ENCODE results near the gene ALB.

Gene ALB

DNA sequence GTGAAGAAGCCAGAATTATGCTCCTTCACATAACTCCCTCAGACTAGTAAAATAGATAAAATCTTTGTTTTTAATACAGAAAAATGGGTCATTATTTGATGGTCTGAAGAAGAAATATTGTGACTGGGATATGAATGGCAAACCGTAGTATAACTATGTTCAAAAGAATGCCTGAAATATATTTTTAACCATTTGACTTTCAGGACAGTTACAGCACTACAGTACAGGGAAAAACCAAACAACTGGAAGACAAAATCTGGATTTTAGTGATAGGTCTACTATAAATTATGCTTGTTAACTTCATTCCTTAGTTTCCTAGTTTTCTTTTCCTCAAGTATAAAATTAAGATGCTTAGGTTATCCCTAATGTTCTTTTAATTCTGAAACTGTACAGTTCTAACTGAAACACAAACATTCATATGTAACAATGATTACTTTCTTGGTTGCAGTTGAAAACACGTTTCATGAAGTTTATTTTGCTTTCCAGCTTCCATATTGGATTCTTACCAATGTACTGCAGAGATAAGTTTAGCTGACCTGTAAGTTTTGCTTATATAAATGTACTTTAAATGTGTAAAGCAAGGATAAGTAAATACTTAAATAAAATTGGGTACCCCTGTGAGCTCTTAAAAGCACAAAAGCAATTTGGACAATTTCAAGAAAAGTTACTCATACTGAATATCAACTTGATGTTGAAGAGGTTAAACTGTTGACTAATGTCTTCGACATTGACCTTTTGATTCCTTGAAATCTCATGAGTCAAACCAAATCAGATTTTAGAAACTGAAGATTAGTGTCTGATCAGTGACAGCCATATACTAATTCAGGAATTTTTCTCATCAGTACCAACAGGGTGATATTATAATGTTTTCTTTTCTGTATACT lies 32.8 kb downstream of the ALB start:
- Histone ChIP-seq H3K27me3 (no peaks in the 10 kb centered on the region), H3K9me3 (replicated peaks in 1 of 11) (no peaks in the 10 kb centered on the region), H3K9ac (no peak overlapping the region), H3K4me2 (no peak overlapping the region), H3K27ac (no peak overlapping the region), H4K20me1 (no peaks in the 10 kb centered on the region), H3K4me3 (no peak overlapping the region), H3K4me1 (no peaks in the 10 kb centered on the region), H3K36me3 (no peaks in the 10 kb centered on the region)
- no peak for TF ChIP-seq Cebpa-rat (IDR thresholded peaks at IDR 0.05)

DNA sequence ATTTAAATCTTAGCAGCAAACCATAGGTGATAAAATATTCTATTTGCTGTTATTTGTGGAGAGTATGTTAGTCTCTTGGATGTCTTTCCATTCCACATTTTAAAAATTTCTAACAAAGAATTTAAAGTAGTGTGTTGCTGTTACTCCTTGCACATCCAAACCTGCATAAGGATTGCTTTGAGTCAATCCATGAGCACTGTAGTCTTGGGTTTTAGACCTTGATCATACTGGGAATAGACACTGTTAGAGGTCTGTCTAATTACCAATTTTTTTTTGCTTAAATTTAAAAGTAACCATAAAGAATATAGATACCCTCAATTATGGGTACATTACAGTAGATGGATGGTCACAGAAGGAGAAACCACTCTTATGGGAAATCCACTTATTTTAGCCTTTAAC lies 33.5 kb downstream of the ALB start:
- H3K27ac ChIP-seq = no peak overlapping the region
- TF ChIP-seq Cebpa-rat (IDR thresholded peaks at IDR 0.05) = no peak
- H4K20me1 ChIP-seq = no peaks in the 10 kb centered on the region
- H3K9me3 ChIP-seq (replicated peaks in 1 of 11) = no peaks in the 10 kb centered on the region
- H3K4me1 ChIP-seq = no peaks in the 10 kb centered on the region
- no peak overlapping the region for H3K4me2 ChIP-seq
- H3K36me3 ChIP-seq = no peaks in the 10 kb centered on the region
- H3K4me3 ChIP-seq = no peak overlapping the region
- no peaks in the 10 kb centered on the region for H3K27me3 ChIP-seq
- no peak overlapping the region for H3K9ac ChIP-seq

DNA sequence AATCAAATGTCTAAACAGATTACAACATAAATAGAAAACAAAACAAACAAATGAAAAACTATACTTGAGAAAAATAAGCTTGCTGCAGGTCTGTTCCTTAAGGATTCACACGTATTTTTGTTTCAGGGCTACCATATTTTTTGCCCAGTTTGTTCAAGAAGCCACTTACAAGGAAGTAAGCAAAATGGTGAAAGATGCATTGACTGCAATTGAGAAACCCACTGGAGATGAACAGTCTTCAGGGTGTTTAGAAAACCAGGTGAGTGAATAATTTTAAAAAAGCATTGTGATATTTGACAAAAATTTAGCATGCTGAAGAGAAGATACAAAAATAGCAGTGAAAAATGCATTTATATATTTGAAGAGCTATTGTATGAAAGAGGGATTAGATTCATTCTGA lies 34.0 kb downstream of the ALB start:
- Histone ChIP-seq H3K27me3 (no peaks in the 10 kb centered on the region), H3K27ac (no peak overlapping the region), H3K9ac (no peak overlapping the region), H4K20me1 (no peaks in the 10 kb centered on the region), H3K4me3 (no peak overlapping the region), H3K9me3 (replicated peaks in 1 of 11) (no peaks in the 10 kb centered on the region), H3K4me1 (no peaks in the 10 kb centered on the region), H3K36me3 (no peaks in the 10 kb centered on the region), H3K4me2 (no peak overlapping the region)
- TF ChIP-seq Cebpa-rat (IDR thresholded peaks at IDR 0.05) = no peak

DNA sequence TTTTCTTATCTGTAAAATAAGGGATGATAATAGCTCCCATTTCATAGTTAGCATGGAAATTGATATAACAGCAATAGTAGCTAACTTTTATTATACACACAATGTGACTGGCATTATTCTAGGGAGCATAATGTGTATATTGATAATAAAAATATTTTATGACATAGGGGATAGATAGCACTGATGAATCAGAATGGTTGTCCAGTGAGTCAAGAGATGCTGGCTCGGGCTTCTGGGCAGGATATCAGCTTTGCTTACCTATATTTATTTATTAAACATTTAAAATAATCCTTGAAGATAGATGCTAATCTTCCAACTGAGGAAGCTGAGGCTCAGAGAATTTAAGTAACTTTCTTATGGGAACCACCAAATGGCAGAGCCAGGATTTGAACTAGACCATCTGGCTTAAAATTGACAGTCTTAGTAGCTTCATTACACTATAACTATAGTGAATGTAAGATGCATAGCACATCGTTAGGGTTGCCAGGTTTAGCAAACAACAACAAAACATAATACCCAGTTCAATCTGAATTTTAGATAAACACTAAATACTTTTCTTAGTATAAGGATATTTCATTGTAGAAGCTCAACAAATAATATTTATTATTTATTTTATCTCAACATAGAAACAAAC lies 34.6 kb downstream of the ALB start:
- no peaks in the 10 kb centered on the region for H3K36me3 ChIP-seq
- TF ChIP-seq Cebpa-rat (IDR thresholded peaks at IDR 0.05) = no peak
- no peaks in the 10 kb centered on the region for H3K9me3 ChIP-seq (replicated peaks in 1 of 11)
- H4K20me1 ChIP-seq = no peaks in the 10 kb centered on the region
- no peak overlapping the region for H3K4me2 ChIP-seq
- no peaks in the 10 kb centered on the region for H3K27me3 ChIP-seq
- H3K4me1 ChIP-seq = no peaks in the 10 kb centered on the region
- H3K27ac ChIP-seq = no peak overlapping the region
- no peak overlapping the region for H3K4me3 ChIP-seq
- no peak overlapping the region for H3K9ac ChIP-seq

DNA sequence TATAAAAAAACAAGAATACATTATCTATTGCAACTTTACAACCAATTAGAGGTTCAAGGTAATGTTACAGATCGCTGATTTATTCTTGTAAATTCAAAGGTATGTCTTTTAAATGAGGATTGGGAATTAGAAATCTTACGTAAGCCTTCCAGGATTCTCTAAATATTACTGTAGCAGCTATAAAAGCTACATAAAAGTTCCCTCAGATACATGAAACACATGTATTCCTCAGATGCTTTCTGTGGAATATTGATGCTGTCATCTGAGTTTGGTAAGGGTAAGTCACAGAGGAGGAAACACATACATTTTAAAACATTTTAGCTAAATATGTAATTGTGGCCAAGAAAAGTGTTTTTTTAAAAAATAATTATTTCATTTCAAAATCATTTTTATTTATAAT lies 35.4 kb downstream of the ALB start:
- H4K20me1 ChIP-seq = no peaks in the 10 kb centered on the region
- H3K9me3 ChIP-seq (replicated peaks in 1 of 11) = no peaks in the 10 kb centered on the region
- no peak overlapping the region for H3K4me2 ChIP-seq
- H3K4me3 ChIP-seq = no peak overlapping the region
- no peak overlapping the region for H3K27ac ChIP-seq
- no peak for TF ChIP-seq Cebpa-rat (IDR thresholded peaks at IDR 0.05)
- no peaks in the 10 kb centered on the region for H3K4me1 ChIP-seq
- no peaks in the 10 kb centered on the region for H3K36me3 ChIP-seq
- no peaks in the 10 kb centered on the region for H3K27me3 ChIP-seq
- no peak overlapping the region for H3K9ac ChIP-seq

DNA sequence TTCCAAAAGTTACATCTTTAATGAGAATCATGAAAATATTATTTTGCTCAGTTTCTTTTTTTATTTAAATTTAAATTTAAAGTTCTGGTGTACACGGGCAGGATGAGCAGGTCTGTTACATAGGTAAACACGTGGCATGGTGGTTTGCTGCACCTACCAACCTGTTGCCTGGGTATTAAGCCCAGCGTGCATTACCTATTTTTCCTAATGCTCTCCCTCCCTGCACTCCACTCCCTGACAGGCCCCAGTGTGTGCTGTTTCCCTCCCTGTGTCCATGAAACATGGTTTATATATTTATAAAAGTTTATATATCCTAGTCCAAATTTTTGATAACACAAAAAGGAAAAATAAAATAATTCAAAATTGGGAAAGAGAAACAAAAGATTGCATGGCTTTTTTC lies 35.9 kb downstream of the ALB start:
- H3K9me3 ChIP-seq (replicated peaks in 1 of 11) = no peaks in the 10 kb centered on the region
- no peak for TF ChIP-seq Cebpa-rat (IDR thresholded peaks at IDR 0.05)
- H3K27ac ChIP-seq = no peak overlapping the region
- no peaks in the 10 kb centered on the region for H3K27me3 ChIP-seq
- H3K4me2 ChIP-seq = no peak overlapping the region
- no peak overlapping the region for H3K9ac ChIP-seq
- no peak overlapping the region for H3K4me3 ChIP-seq
- H4K20me1 ChIP-seq = no peaks in the 10 kb centered on the region
- H3K4me1 ChIP-seq = no peaks in the 10 kb centered on the region
- no peaks in the 10 kb centered on the region for H3K36me3 ChIP-seq

DNA sequence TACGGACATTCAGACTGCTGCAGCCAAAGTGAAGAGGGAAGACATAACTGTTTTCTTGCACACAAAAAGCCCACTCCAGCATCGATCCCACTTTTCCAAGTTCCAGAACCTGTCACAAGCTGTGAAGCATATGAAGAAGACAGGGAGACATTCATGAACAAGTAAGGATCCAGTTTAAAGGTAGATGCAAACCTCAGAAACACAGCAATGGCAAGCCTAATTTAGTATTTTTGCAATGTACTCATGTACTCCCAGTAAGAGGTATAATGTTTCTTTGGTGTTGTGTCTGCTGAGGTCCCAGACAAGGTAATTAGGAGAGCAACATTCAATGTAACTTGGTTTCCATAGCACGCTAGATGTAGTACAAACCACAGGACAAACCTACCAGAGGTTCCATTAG lies 36.6 kb downstream of the ALB start:
- Histone ChIP-seq H4K20me1 (no peaks in the 10 kb centered on the region), H3K4me2 (no peak overlapping the region), H3K27me3 (no peaks in the 10 kb centered on the region), H3K9me3 (replicated peaks in 1 of 11) (no peaks in the 10 kb centered on the region), H3K4me3 (no peak overlapping the region), H3K36me3 (no peaks in the 10 kb centered on the region), H3K4me1 (no peaks in the 10 kb centered on the region), H3K9ac (no peak overlapping the region), H3K27ac (no peak overlapping the region)
- TF ChIP-seq Cebpa-rat (IDR thresholded peaks at IDR 0.05) = no peak

DNA sequence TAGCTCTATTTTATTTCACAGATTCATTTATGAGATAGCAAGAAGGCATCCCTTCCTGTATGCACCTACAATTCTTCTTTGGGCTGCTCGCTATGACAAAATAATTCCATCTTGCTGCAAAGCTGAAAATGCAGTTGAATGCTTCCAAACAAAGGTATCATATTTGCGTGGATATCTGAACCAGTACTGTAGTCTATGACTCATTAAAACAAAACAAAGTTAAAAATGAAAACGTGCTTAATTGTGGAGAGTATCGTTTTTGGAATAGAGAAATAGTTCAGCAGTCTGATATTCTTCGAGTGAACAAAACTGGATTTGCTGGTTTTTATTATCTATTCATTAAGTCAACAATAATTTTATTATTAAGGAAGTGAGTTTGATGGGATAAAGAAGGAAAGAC lies 38.2 kb downstream of the ALB start:
- Histone ChIP-seq H3K9me3 (replicated peaks in 1 of 11) (no peaks in the 10 kb centered on the region), H3K36me3 (no peaks in the 10 kb centered on the region), H4K20me1 (no peaks in the 10 kb centered on the region), H3K27me3 (no peaks in the 10 kb centered on the region), H3K4me3 (no peak overlapping the region), H3K9ac (no peak overlapping the region), H3K4me2 (no peak overlapping the region), H3K27ac (no peak overlapping the region), H3K4me1 (no peaks in the 10 kb centered on the region)
- no peak for TF ChIP-seq Cebpa-rat (IDR thresholded peaks at IDR 0.05)

DNA sequence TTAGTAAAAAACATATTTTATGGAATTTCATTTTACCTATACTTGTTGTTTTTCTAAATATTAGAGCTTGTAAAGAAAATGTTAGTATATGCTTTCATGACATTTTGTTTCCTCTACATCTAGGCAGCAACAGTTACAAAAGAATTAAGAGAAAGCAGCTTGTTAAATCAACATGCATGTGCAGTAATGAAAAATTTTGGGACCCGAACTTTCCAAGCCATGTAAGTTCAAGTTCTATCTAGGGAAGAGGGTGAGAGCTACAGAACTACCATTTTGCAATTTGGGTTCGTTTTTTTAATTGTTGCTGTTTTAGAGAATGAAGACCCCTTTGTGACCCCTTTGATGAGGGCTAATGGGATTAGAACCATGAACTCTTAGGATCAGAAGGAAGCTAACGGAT lies 39.1 kb downstream of the ALB start:
- Histone ChIP-seq H3K4me2 (no peak overlapping the region), H4K20me1 (no peaks in the 10 kb centered on the region), H3K4me3 (no peak overlapping the region), H3K9me3 (replicated peaks in 1 of 11) (no peaks in the 10 kb centered on the region), H3K36me3 (no peaks in the 10 kb centered on the region), H3K9ac (no peak overlapping the region), H3K27me3 (no peaks in the 10 kb centered on the region), H3K4me1 (no peaks in the 10 kb centered on the region), H3K27ac (no peak overlapping the region)
- no peak for TF ChIP-seq Cebpa-rat (IDR thresholded peaks at IDR 0.05)
